Measurements from ENCODE around the gene TAF4.
"Not testable (repeated sequence)": the region's sequence is repeated elsewhere in the genome, so short reads cannot be mapped to it uniquely, and the experiment has no call there.

The TAF4 gene

DNA sequence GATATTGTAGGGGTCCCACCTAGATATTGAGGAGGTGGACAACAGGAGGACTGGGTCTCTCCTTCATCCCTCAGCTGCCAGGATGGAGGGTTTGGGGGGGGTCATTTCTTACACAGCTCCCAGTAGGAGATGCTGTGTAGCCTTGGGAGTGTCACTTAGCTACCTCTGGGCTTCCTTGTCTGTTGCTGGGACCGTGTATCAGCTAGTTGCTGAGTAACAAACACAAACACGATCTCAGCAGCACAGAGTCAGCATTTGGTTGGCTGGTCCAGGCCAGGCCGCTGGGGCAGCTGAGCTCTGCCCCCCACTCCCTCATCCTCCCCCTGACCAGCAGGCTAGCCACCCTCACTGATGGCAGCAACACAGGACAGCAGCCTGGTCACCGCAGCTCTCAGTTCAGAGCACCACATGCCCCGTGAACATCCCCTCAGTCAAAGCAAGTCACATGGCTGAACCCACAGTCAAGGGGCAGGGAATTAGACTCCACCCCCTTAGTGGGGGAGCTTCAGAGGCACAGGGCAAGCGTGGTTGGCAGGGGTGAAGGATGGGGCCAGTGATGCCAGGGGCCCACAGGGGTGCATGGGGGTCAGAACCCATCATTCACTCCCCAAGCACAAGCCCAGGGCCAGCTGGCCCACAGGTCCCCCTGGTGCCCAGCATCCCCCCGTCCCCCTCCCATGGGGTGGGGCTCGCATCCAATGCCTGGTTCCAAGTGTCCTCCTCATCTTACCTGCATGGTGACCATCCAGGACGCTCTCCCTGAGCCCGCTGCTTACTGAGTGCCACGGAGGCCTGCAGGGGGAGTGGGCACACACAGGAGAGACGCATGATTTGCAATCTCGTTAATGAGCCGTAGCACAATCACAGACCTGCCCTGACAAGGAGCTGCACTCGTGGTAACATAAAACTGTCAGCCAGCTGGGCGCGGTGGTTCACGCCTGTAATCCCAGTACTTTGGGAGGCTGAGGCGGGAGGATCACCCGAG, 112.4 kb downstream of the TAF4 start:
- TF ChIP-seq, protein P1, sequence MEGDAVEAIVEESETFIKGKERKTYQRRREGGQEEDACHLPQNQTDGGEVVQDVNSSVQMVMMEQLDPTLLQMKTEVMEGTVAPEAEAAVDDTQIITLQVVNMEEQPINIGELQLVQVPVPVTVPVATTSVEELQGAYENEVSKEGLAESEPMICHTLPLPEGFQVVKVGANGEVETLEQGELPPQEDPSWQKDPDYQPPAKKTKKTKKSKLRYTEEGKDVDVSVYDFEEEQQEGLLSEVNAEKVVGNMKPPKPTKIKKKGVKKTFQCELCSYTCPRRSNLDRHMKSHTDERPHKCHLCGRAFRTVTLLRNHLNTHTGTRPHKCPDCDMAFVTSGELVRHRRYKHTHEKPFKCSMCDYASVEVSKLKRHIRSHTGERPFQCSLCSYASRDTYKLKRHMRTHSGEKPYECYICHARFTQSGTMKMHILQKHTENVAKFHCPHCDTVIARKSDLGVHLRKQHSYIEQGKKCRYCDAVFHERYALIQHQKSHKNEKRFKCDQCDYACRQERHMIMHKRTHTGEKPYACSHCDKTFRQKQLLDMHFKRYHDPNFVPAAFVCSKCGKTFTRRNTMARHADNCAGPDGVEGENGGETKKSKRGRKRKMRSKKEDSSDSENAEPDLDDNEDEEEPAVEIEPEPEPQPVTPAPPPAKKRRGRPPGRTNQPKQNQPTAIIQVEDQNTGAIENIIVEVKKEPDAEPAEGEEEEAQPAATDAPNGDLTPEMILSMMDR (conservative IDR thresholded peaks at IDR 0.05; ENCODE audit: low read depth, low read length) = no peak
- H3K4me3 ChIP-seq (ENCODE audit: low read depth, low read length) = no peak overlapping the region
- no peak for DNase-seq (ENCODE audit: low read depth)

DNA sequence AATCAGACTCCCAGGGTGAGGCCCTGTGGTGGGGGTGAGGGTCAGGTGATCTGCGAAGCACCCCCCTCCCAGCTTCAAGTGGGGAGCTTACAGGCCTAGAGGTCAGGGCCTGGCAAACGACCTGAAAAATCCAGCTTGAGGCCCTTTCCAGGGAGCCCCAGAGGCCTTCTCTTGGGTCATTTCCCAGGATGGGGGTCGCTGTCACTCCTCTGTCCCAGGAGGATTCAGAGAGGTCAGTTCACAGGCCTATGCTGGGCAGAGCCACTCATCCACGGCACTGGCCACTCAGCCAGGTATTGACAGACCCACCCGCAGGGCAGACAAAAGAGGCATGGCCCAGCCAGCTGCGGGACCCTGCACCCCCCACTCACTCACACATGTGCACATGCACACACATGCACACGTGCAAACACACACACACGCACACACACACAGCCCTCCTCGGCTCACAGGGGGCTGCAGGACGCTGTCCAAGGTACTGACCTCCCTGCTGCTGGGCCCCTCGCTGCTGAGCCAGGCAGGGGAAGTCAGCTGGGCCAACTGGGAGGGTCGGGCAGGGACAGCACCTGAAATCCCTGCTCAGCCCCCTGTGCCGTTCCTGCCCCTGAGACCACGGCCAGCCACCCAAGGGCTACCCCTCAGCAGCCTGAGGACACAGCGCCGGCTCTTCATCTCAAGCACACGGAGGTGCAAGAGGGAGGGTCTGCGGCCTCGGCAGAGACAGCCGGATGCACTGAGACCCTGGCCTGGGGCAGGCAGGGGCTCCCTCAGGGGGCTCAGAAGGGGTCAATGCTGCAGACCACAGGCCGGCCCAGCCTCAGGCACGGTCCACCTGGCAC, 113.8 kb downstream of the TAF4 start:
- TF ChIP-seq, protein P1 (conservative IDR thresholded peaks at IDR 0.05; ENCODE audit: low read depth, low read length) = no peak
- peak; percentile 48 for DNase-seq (ENCODE audit: low read depth)
- H3K4me3 ChIP-seq (ENCODE audit: low read depth, low read length) = no peak overlapping the region

DNA sequence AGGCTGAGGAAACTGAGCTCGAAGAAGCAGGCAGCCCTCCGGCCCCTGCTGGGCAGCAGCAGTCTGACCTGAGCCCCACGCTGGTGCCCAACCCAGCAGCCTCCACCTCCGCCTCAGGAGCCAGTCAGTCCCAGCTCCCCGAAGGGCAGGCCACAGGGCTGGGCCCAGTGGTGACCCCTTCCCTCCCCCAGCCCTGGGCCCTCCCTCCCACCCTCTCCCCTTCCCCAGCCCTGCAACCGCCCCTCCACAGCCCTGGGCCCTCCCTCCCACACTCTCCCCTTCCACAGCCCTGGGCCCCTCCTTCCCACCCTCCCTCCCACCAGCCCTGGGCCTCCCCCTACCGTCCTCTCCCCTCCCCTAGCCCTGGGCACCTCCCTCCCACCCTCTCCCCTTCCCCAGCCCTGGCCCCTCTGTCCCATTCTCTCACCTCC, 115.0 kb downstream of the TAF4 start:
- no peak for DNase-seq (ENCODE audit: low read depth)
- TF ChIP-seq, protein P1 (conservative IDR thresholded peaks at IDR 0.05; ENCODE audit: low read depth, low read length) = no peak
- no peak overlapping the region for H3K4me3 ChIP-seq (ENCODE audit: low read depth, low read length)

DNA sequence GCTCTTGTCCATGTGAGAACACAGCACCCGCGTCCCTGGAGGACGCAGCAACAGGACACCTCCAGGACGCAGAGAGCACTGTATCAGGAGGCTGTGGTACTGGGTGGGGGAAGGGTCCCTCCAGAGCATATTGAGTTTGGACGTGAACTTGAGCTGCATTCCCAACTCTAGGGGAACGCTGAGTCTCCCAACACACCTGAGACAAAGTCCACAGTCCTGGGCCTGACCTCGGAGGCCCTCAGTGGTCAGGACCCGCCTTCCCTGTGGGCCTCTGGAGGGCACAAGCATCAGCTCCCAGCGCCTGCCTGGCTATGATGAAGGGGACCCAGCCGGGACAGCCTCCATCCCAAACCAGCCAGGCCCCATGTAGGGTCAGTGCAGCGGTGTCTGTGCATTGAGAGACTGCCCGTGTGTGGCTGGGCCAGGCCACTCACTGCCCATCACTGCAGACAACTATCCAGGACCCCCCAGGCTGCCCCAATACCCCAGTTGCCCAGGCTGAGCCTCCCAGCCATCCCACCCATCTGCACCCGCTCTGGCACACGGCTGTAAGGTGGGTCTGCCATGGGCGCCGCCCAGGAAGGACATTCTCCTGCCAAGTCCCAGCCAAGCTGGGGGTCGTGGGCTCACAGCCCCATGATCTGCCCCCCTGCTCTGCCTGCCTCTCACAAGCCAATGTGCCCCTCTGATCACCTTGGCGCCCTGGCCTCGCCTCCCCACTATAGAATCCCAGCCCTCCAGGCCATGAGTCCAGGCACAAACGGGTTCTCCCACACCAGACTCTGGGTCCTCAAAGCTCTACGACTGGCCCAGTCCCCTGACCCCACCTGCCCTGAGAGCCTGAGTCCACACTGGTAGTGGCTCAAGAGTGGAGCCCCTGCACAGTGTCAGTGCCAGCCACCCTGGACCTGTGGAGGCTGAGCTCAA, 115.7 kb downstream of the TAF4 start:
- no peak for DNase-seq (ENCODE audit: low read depth)
- TF ChIP-seq, protein P1 (conservative IDR thresholded peaks at IDR 0.05; ENCODE audit: low read depth, low read length) = no peak
- H3K4me3 ChIP-seq (ENCODE audit: low read depth, low read length) = no peak overlapping the region

DNA sequence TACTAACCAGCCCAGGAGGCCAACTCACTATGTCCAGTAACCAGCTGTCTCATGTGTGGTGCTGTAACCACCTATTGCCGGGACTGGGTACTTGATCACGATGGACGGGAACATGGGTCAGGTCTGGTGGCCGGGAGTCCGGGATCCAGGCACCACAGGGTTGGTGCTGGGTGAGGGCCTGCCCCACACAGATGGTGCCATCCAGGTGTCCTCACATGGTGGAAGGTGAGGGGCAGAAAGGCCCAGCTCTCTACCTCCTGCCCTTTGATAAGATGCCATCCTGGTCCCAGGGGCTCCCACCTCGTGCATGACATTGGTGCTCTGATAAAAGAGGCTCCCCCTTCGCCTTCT, 116.3 kb downstream of the TAF4 start:
- DNase-seq (ENCODE audit: low read depth) = no peak
- TF ChIP-seq, protein P1 (conservative IDR thresholded peaks at IDR 0.05; ENCODE audit: low read depth, low read length) = no peak
- H3K4me3 ChIP-seq (ENCODE audit: low read depth, low read length) = no peak overlapping the region

DNA sequence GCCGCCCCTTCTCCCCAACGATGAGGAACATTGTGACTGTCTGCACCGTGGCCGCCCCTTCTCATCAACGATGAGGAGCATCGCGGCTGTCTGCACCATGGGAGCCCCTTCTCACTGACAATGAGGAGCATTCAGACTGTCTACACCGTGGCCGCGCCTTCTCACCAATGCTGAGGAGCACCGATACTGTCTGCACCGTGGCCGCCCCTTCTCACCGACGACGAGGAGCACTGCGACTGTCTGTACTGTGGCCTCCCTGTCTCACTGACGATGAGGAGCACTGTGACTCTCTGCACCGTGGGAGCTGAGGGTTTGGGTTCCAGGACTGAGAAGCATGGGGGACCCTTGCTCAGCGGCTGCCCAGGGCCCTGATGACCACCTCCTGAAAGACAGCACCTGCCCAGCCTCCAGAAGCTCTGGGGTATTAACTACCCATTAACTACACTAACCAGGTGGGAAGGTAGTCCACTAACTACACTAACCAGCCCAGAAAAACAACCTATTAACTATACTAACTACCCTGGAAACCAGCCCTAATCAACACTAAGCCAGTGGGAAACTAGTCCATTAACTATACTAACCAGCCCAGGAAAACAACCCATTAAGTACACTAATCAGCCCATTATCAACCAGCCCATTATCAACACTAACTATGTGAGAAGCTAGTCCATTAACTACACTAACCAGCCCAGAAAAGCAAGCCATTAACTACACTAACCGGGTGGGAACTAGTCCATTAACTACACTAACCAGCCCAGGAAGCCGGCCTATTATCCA, 116.9 kb downstream of the TAF4 start:
- TF ChIP-seq, protein P1 (conservative IDR thresholded peaks at IDR 0.05; ENCODE audit: low read depth, low read length) = no peak

DNA sequence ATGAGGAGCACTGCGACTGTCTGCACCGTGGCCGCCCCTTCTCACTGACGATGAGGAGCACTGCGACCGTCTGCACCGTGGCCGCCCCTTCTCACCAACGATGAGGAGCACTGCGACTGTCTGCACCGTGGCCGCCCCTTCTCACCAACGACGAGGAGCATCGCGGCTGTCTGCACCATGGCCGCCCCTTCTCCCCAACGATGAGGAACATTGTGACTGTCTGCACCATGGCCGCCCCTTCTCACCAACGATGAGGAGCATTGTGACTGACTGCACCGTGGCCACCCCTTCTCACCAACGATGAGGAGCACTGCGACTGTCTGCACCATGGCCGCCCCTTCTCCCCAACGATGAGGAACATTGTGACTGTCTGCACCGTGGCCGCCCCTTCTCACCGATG, 117.6 kb downstream of the TAF4 start:
- not testable (repeated sequence) for DNase-seq (ENCODE audit: low read depth); H3K4me3 ChIP-seq (ENCODE audit: low read depth, low read length)

More for the DNA sequence above, 116.9 kb downstream of the TAF4 start:
- no peak for DNase-seq (ENCODE audit: low read depth)
- no peak overlapping the region for H3K4me3 ChIP-seq (ENCODE audit: low read depth, low read length)

DNA sequence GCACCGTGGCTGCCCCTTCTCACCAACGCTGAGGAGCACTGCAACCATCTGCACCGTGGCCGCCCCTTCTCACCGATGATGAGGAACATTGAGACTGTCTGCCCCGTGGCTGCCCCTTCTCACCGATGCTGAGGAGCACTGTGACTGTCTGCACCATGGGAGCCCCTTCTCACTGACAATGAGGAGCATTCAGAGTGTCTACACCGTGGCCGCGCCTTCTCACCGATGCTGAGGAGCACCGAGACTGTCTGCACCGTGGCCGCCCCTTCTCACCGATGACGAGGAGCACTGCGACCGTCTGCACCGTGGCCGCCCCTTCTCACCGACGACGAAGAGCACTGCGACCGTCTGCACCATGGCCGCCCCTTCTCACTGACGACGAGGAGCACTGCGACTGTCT, 120.2 kb downstream of the TAF4 start:
- DNase-seq (ENCODE audit: low read depth); H3K4me3 ChIP-seq (ENCODE audit: low read depth, low read length): not testable (repeated sequence)

DNA sequence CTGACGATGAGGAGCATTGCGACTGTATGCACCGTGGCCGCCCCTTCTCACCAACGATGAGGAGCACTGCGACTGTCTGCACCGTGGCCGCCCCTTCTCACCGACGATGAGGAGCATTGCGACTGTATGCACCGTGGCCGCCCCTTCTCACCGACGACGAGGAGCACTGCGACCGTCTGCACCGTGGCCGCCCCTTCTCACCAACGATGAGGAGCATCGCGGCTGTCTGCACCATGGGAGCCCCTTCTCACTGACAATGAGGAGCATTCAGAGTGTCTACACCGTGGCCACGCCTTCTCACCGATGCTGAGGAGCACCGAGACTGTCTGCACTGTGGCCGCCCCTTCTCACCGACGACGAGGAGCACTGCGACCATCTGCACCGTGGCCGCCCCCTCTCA, 120.7 kb downstream of the TAF4 start:
- DNase-seq (ENCODE audit: low read depth); H3K4me3 ChIP-seq (ENCODE audit: low read depth, low read length): not testable (repeated sequence)

All from choroid plexus epithelial cell (primary cell).